Naive thymus-derived CD8-positive, alpha-beta T cell (primary cell): ENCODE data around the gene TCF7L1. TPM values are rescaled to one million over a fixed set of nuclear protein-coding genes. Genes with fewer than 3 reads are reported as not detected.
A peak's percentile ranks its signal among the peaks of the same experiment; 100 is the strongest.
"Not testable (repeated sequence)": the region's sequence is repeated elsewhere in the genome, so short reads cannot be mapped to it uniquely, and the experiment has no call there.

Source experiments
- ATAC-seq, 2 donors: fragments of 150-1000 bp; cut with Tn5 transposase in 1 of 2; sonication (Bioruptor Pico), chemical (Tn5 transposase) in 1 of 2; 1 replicate in 1 of 2; 2 replicates in 1 of 2; pipeline ENCODE4 v1.10.0; 2021; ENCODE audit warnings: mild to moderate bottlenecking in 2 of 2, moderate library complexity in 2 of 2
- POLR2A ChIA-PET: fragments of 350-600 bp; sonication (Branson Sonifier 250); formaldehyde crosslinking; loops from one replicate; lab custom pipeline; 2021; ENCODE audit warnings: antibody characterized with exemption; lab: Charles Lee
- DNase-seq, 10 donors: peaks; one replicate each; pipeline versions ENCODE4 v3.0.0 to v3.0.0-alpha.2; 2020 to 2022
- H3K27ac Mint-ChIP-seq, 10 donors: one replicate each; pipeline ENCODE4 v1.8.0; 2020 to 2022; ENCODE audit warnings: mild to moderate bottlenecking in 10 of 10, mixed read lengths in 10 of 10, moderate library complexity in 4 of 10, inconsistent platforms in 1 of 10
- H3K27me3 Mint-ChIP-seq, 5 donors: one replicate each; pipeline ENCODE4 v1.8.0; 2021 to 2022; ENCODE audit warnings: mixed read lengths in 5 of 5
- H3K36me3 Mint-ChIP-seq, 3 donors: one replicate each; pipeline ENCODE4 v1.8.0; 2020 to 2022; ENCODE audit warnings: mixed read lengths in 3 of 3, mild to moderate bottlenecking in 2 of 3, inconsistent platforms in 1 of 3
- H3K4me1 Mint-ChIP-seq, 4 donors: one replicate each; pipeline ENCODE4 v1.8.0; 2021 to 2022; ENCODE audit warnings: mixed read lengths in 4 of 4
- H3K4me3 Mint-ChIP-seq, 10 donors: one replicate each; pipeline ENCODE4 v1.8.0; 2020 to 2022; ENCODE audit warnings: mild to moderate bottlenecking in 10 of 10, mixed read lengths in 10 of 10, moderate library complexity in 6 of 10, inconsistent platforms in 1 of 10
- H3K9me3 Mint-ChIP-seq, 9 donors: one replicate each; pipeline ENCODE4 v1.8.0; 2020 to 2022; ENCODE audit warnings: mixed read lengths in 9 of 9, mild to moderate bottlenecking in 3 of 9, inconsistent platforms in 1 of 9, moderate library complexity in 1 of 9
- polyA plus RNA-seq, 3 donors: library from polyadenylated mRNA; unstranded; fragments of 300-500 nt; fragmentation: Illumina TruSeq; gene quantifications; one replicate each; pipeline ENCODE4 v1.2.3, GENCODE V29; 2021
- total RNA-seq, 8 experiments: library from RNA in 2 of 8; stranded (reverse) in 2 of 8; gene quantifications; one replicate each; pipeline ENCODE4 v1.2.3 and lab custom pipeline; 2021 to 2026

The TCF7L1 gene
- total and polyA plus RNA-seq, 5 experiments from 2014 or later = 0.08 to 0.09 TPM; not detected in 3

- peaks cover 21 to 57% (median 42%) of the 10 kb centered on the region in 4 donors for H3K4me1 Mint-ChIP-seq
- DNase-seq (no peak), ATAC-seq (no peak)
- H3K4me3 Mint-ChIP-seq = peak overlapping the region; percentile 69 to 86 (median 78)
- peak overlapping the region in 9 of 10 donors; percentile 85 to 94 (median 91) for H3K27ac Mint-ChIP-seq
- POLR2A ChIA-PET = interaction anchor here (1.0 to 1.7 kb wide), 4 partner anchors 12 to 288 kb away, joined by 3 to 10 read pairs (median 3); partner anchors contain the start of genes ELMOD3, RETSAT, RNF181 and TGOLN2
- H3K9me3 Mint-ChIP-seq = no peaks in the 10 kb centered on the region
- no peaks in the 10 kb centered on the region for H3K27me3 Mint-ChIP-seq
- H3K36me3 Mint-ChIP-seq = peaks cover 0 to 3% (median 0%) of the 10 kb centered on the region in 3 donors
Measured at GRCh38 chr2:85307527-85307897, 174.3 kb downstream of the TCF7L1 start.

DNA sequence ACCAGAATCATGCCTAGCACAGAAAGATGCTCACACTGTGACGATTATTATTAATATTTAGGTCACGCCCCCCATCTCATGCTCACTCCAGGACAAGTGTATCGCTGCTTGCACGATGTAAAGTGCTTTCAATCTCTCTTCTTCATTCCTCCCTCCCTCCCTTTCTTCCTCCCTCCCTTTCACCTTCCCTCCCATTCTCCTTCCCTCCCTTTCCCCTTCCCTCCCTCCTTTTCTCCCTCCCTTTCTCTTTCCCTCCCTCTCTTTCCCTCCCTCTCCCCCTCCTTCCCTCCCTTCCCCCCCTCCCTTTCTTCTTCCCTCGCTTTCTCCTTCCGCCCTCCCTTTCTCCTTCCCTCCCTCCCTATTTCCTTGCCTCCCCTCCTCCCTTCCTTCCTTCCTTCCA lies 175.0 kb downstream of the TCF7L1 start:
- DNase-seq (no peak), ATAC-seq (no peak)
- H3K4me3 Mint-ChIP-seq = peak overlapping the region in 9 of 10 donors; percentile 79 to 91 (median 85)
- POLR2A ChIA-PET = interaction anchor here (2.9 kb wide), 1 partner anchor 18 kb away, joined by 77 read pairs; the partner anchor contains the start of gene TGOLN2
- peaks cover 0 to 3% (median 0%) of the 10 kb centered on the region in 3 donors for H3K36me3 Mint-ChIP-seq
- peak overlapping the region; percentile 92 to 98 (median 96) for H3K27ac Mint-ChIP-seq
- no peaks in the 10 kb centered on the region for H3K27me3 Mint-ChIP-seq
- peaks cover 21 to 57% (median 42%) of the 10 kb centered on the region in 4 donors for H3K4me1 Mint-ChIP-seq
- H3K9me3 Mint-ChIP-seq = no peaks in the 10 kb centered on the region

DNA sequence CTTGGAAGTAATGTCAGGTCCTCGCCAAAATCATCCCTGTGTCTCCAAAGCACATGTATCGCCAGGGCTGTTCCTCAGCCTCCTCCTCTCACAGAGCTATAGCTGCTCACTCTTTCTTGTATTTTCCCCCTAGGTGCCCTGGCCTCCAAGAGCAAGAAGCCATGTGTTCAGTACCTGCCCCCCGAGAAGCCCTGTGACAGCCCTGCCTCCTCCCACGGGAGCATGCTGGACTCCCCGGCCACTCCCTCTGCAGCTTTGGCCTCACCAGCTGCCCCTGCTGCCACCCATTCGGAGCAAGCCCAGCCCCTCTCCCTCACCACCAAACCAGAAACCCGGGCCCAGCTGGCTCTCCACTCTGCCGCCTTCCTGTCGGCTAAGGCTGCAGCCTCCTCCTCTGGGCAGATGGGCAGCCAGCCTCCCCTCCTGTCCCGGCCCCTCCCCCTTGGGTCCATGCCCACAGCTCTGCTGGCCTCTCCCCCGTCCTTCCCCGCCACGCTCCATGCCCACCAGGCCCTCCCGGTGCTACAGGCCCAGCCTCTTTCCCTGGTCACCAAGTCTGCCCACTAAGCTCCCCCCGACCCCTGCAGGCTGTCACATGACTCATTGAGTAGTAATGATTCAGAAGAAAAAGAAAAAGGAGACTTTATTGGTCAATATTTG lies 175.8 kb downstream of the TCF7L1 start:
- H3K4me1 Mint-ChIP-seq = peaks cover 24 to 65% (median 46%) of the 10 kb centered on the region in 4 donors
- peak in 1 of 10 donors; percentile 22 for DNase-seq
- peaks cover 0 to 11% (median 0%) of the 10 kb centered on the region in 3 donors for H3K36me3 Mint-ChIP-seq
- peak overlapping the region; percentile 77 to 91 (median 84) for H3K4me3 Mint-ChIP-seq
- H3K27ac Mint-ChIP-seq = peak overlapping the region; percentile 92 to 98 (median 96)
- no peaks in the 10 kb centered on the region for H3K27me3 Mint-ChIP-seq
- H3K9me3 Mint-ChIP-seq = no peaks in the 10 kb centered on the region
- POLR2A ChIA-PET = interaction anchor here (0.6 to 2.9 kb wide), 8 partner anchors 9 to 230 kb away, joined by 3 to 77 read pairs (median 4); partner anchors contain the start of genes ELMOD3, MAT2A, RETSAT and TGOLN2
- ATAC-seq = peak; percentile 22 to 30

DNA sequence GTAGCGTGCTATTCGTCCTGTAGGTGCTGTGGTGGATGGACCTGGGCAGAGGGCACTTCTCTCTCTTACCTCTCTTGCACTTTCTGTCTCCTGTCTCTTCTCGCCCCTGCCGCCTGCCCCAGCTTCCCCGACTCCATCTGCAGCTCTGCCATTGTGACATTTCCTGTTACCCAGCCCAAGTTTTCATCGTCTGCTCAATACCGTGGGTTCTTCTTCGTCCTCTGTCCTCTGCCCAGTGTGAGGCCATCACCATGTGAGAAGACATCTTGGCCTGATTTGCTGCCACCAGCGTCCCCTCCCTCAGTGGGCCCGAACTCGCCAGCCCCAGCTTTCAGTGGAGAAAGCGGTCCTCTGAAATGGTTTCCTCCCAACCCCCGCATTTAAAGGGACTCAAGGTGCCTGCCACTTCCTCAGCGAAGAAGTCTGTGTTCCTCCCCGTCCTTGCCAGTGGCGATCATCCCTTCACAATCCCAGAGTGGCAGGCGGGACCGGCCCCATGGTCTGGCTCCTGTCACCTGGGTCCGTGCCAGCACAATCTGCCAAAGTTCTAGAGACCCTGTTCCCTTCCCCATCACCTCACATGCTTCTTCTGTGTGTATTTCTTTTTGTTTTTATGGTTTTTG lies 176.6 kb downstream of the TCF7L1 start:
- Mint-ChIP-seq H3K36me3 (peaks cover 0 to 16% (median 3%) of the 10 kb centered on the region in 3 donors), H3K27ac (peak overlapping the region; percentile 92 to 98 (median 96)), H3K4me3 (peak overlapping the region; percentile 77 to 91 (median 84)), H3K27me3 (no peaks in the 10 kb centered on the region), H3K9me3 (no peaks in the 10 kb centered on the region), H3K4me1 (peaks cover 26 to 65% (median 50%) of the 10 kb centered on the region in 4 donors)
- DNase-seq (peak in 4 of 10 donors; percentile 13 to 49 (median 46)), ATAC-seq (peak; percentile 67 to 70)
- POLR2A ChIA-PET = interaction anchor here (0.5 to 2.9 kb wide), 9 partner anchors 8 to 47 kb away, joined by 3 to 77 read pairs (median 4); partner anchors contain the start of genes ELMOD3, RETSAT and TGOLN2

GRCh38 chr2:85310330-85310729 lies 177.1 kb downstream of the TCF7L1 start:
- peak overlapping the region; percentile 77 to 91 (median 84) for H3K4me3 Mint-ChIP-seq

DNA sequence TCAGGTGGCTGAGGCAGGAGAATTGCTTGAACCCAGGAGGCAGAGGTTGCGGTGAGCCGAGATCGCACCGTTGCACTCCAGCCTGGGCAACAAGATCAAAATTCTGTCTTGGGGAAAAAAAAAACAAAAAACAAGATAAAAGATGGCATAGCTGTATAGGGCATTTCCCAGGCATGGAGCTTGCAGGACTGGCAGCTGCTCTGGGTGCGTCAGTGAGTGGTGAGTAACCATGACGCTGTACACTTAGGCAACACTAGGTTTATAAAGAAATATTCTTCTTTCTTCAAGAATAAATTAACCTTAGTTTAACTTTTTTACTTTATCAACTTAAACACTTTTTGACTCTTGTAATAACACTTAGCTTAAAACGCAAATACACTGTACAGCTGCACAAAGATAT lies 179.2 kb downstream of the TCF7L1 start:
- Mint-ChIP-seq H3K27me3 (no peaks in the 10 kb centered on the region), H3K9me3 (no peaks in the 10 kb centered on the region), H3K36me3 (peaks cover 0 to 34% (median 3%) of the 10 kb centered on the region in 3 donors), H3K27ac (peak overlapping the region in 9 of 10 donors; percentile 2 to 88 (median 63)), H3K4me1 (peaks cover 29 to 58% (median 44%) of the 10 kb centered on the region in 4 donors), H3K4me3 (no peak overlapping the region)
- POLR2A ChIA-PET = interaction anchor here (0.9 to 3.9 kb wide), 2 partner anchors 10 to 14 kb away, joined by 4 to 33 read pairs; partner anchors contain the start of gene TGOLN2
- no peak for ATAC-seq
- DNase-seq = no peak

More at GRCh38 chr2:85310330-85310729, 177.1 kb downstream of the TCF7L1 start:
- DNase-seq (no peak), ATAC-seq (no peak)
- POLR2A ChIA-PET = interaction anchor here (0.5 to 2.9 kb wide), 6 partner anchors 9 to 44 kb away, joined by 3 to 77 read pairs (median 6); partner anchors contain the start of genes ELMOD3, RETSAT and TGOLN2
- H3K9me3 Mint-ChIP-seq = no peaks in the 10 kb centered on the region
- peaks cover 26 to 65% (median 48%) of the 10 kb centered on the region in 4 donors for H3K4me1 Mint-ChIP-seq
- peaks cover 0 to 20% (median 3%) of the 10 kb centered on the region in 3 donors for H3K36me3 Mint-ChIP-seq
- no peaks in the 10 kb centered on the region for H3K27me3 Mint-ChIP-seq
- H3K27ac Mint-ChIP-seq = peak overlapping the region; percentile 92 to 98 (median 96)

DNA sequence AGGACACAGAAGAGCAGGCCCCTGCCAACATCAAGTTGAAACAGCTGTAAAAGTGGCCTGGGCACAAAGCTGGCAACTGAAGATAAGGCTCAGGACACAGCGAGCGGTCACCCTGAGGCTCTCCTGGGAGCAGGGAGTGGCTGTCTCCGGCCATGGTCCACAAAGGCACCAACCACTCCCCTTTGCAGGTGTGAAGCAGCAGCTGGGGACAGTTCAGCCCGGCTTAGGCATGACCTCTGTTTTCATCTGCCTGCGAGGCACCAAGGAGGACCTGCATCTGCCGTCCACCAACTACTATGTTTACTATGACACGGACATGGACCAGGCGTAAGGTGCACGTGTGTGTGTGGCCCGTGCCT lies 181.7 kb downstream of the TCF7L1 start:
- DNase-seq = no peak
- Mint-ChIP-seq H3K36me3 (peaks cover 0 to 53% (median 3%) of the 10 kb centered on the region in 3 donors), H3K4me3 (no peak overlapping the region), H3K27ac (peak overlapping the region in 7 of 10 donors; percentile 14 to 86 (median 52)), H3K4me1 (peaks cover 28 to 55% (median 45%) of the 10 kb centered on the region in 4 donors), H3K27me3 (no peaks in the 10 kb centered on the region), H3K9me3 (no peaks in the 10 kb centered on the region)
- ATAC-seq = no peak
- POLR2A ChIA-PET = interaction anchor here (2.1 to 3.9 kb wide), 2 partner anchors 11 to 14 kb away, joined by 10 to 33 read pairs; partner anchors contain the start of gene TGOLN2

DNA sequence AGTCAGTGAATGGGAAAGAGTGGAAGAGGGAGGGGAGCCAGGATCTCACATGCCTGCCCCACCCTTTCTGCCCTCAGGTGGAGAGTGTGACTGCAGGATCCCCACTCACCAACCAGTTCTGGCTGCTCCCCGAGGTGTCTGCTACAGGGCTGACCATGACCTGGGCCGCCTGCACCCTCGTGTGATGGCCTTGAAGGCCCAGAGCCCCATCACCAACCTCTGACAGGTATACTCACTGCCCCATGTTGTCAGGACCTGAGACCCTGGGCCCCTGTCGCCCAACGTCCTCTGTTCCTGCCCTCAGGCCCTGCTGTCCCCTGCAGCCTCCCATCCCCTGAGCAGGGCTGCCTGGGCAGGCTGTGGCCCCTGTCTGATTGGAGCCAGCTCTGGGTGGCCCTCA lies 182.7 kb downstream of the TCF7L1 start:
- H3K4me3 Mint-ChIP-seq, DNase-seq, ATAC-seq, H3K27me3 Mint-ChIP-seq, H3K9me3 Mint-ChIP-seq: not testable (repeated sequence)
- Mint-ChIP-seq H3K4me1 (peaks cover 33 to 57% (median 48%) of the 10 kb centered on the region in 4 donors), H3K36me3 (peaks cover 4 to 63% (median 7%) of the 10 kb centered on the region in 3 donors), H3K27ac (peak overlapping the region in 5 of 10 donors; percentile 14 to 86 (median 75))
- POLR2A ChIA-PET = interaction anchor here (0.5 kb wide), 1 partner anchor 395 kb away, joined by 5 read pairs; no protein-coding TSS in a partner anchor

DNA sequence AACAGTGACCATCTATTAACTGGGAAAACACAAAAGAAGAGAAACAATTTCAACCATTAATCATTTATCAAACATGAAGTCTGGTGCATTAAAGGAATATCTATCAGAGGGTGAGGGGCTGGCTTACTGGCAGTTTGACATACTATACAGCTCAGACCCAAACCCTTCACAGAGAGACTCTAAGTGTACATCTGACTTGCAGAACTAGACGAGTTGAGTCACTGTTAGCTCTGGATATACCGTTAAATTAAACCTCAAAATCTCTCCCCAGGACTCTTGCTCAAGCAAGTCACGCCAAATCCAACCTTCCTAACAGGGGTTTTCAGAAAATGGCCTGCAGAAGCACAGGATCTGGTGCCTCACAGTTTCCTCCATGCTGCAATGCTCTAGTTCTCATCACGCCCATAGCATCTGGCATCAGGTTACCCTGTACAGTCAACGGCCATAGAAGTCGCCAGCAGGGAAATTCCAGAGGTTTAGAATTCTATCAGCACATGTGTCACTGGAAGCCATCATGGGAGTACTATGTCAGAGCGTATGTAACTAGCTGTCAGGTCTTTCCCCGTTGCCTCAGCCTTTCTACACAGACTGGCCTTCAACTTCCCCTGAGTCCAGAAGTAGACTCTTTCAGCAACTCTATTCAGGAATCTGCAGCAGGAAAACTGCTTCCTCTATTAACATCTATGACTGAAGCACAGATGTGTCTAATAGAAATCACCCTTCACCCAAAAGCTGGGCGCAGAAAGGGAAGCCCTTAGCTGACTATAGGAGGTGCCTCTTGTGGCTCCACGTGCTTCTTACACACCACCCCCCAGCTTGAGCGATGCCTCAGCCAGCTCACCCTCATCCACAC lies 185.3 kb downstream of the TCF7L1 start:
- POLR2A ChIA-PET = interaction anchor here (0.6 to 3.3 kb wide), 7 partner anchors 9 to 373 kb away, joined by 3 to 37 read pairs (median 4); partner anchors contain the start of genes SH2D6 and TGOLN2
- H3K36me3 Mint-ChIP-seq = peaks cover 9 to 83% (median 21%) of the 10 kb centered on the region in 3 donors
- H3K27ac Mint-ChIP-seq = peak overlapping the region; percentile 74 to 93 (median 84)
- DNase-seq (peak in 2 of 10 donors; percentile 20 to 33), ATAC-seq (peak; percentile 74 to 79)
- no peaks in the 10 kb centered on the region for H3K27me3 Mint-ChIP-seq
- no peaks in the 10 kb centered on the region for H3K9me3 Mint-ChIP-seq
- peaks cover 48 to 79% (median 71%) of the 10 kb centered on the region in 4 donors for H3K4me1 Mint-ChIP-seq
- H3K4me3 Mint-ChIP-seq = peak overlapping the region; percentile 43 to 100 (median 72)

DNA sequence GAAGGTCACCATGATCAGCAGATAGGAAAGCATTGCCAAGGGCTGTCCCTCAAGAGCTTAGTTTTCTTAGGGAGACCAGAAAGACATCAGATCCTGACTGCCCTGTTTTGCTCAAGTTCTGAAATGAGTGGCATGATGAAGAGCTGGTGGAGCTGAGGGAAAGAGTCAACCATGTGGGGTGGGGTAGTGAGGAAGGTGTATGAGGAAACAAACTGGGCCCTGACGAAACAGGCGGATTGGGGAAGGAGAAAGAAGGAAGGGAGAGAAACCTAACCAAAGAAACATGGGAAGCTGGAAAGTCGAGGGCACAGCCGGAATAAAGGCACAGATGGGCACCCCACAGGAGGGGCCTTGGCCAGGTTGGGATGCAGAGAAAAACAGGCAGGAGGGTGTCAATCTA lies 186.6 kb downstream of the TCF7L1 start:
- POLR2A ChIA-PET = interaction anchor here (0.6 to 3.3 kb wide), 5 partner anchors 8 to 283 kb away, joined by 3 to 37 read pairs (median 7); partner anchors contain the start of genes ELMOD3, RETSAT and TGOLN2
- H3K36me3 Mint-ChIP-seq = peaks cover 15 to 87% (median 31%) of the 10 kb centered on the region in 3 donors
- no peaks in the 10 kb centered on the region for H3K27me3 Mint-ChIP-seq
- DNase-seq (no peak), ATAC-seq (no peak)
- no peaks in the 10 kb centered on the region for H3K9me3 Mint-ChIP-seq
- H3K4me1 Mint-ChIP-seq = peaks cover 50 to 82% (median 77%) of the 10 kb centered on the region in 4 donors
- peak overlapping the region; percentile 63 to 90 (median 84) for H3K27ac Mint-ChIP-seq
- peak overlapping the region; percentile 43 to 100 (median 72) for H3K4me3 Mint-ChIP-seq

GRCh38 chr2:85323351-85323987 lies 190.3 kb downstream of the TCF7L1 start:
- peaks cover 40 to 90% (median 55%) of the 10 kb centered on the region in 3 donors for H3K36me3 Mint-ChIP-seq
- POLR2A ChIA-PET = interaction anchor here (1.2 to 5.6 kb wide), 6 partner anchors 10 to 873 kb away, joined by 3 to 77 read pairs (median 4); partner anchors contain the start of genes ELMOD3, MAT2A, RETSAT and RNF181
- peaks cover 60 to 89% (median 79%) of the 10 kb centered on the region in 4 donors for H3K4me1 Mint-ChIP-seq
- peak overlapping the region; percentile 19 to 100 (median 79) for H3K27ac Mint-ChIP-seq
- ATAC-seq = no peak
- no peaks in the 10 kb centered on the region for H3K27me3 Mint-ChIP-seq
- no peak for DNase-seq
- H3K9me3 Mint-ChIP-seq = no peaks in the 10 kb centered on the region
- H3K4me3 Mint-ChIP-seq = peak overlapping the region; percentile 74 to 100 (median 99)
